Right lobe of liver (tissue), 6 donors: ENCODE measurements around the gene CIBAR2. TPM values are rescaled to one million over a fixed set of nuclear protein-coding genes. Genes with fewer than 3 reads are reported as not detected.
A peak's percentile ranks its signal among the peaks of the same experiment; 100 is the strongest.

Experiments
- ATAC-seq, 4 donors: fragments of 200-7000 bp; cut with Tn5 transposase; one replicate each; pipeline ENCODE4 v1.9.1; 2020; ENCODE audit warnings: mild to moderate bottlenecking in 4 of 4, moderate library complexity in 4 of 4
- DNase-seq, 3 donors: peaks; one replicate each; pipeline ENCODE4 v3.0.0-alpha.2; 2020
- H3K27ac ChIP-seq, 3 donors: fragments of 200-600 bp; one replicate each; pipeline ENCODE4 v1.8.0; 2022
- H3K27me3 ChIP-seq, 2 donors: fragments of 200-600 bp; one replicate each; pipeline ENCODE4 v1.8.0; 2022
- H3K36me3 ChIP-seq, 4 donors: fragments of 200-600 bp; sonication (generic) in 1 of 4; one replicate each; pipeline versions ENCODE4 v1.5.1 to v1.8.0; 2017 to 2022; ENCODE audit warnings: control low read depth in 1 of 4
- H3K4me1 ChIP-seq, 4 donors: fragments of 200-600 bp; sonication (generic) in 1 of 4; one replicate each; pipeline versions ENCODE4 v1.5.1 to v1.8.0; 2017 to 2022; ENCODE audit warnings: control low read depth in 1 of 4
- H3K4me3 ChIP-seq, 3 donors: fragments of 200-600 bp; one replicate each; pipeline ENCODE4 v1.8.0; 2022
- H3K9me3 ChIP-seq, 4 donors: fragments of 200-600 bp; sonication (generic) in 1 of 4; one replicate each; pipeline versions ENCODE4 v1.5.1 to v1.8.0; 2017 to 2022; ENCODE audit warnings: control low read depth in 1 of 4
- POLR2A ChIP-seq: fragments of 450-650 bp; IDR thresholded peaks from one replicate; pipeline ENCODE4 v1.6.1; 2017; ENCODE audit warnings: antibody characterized with exemption, mild to moderate bottlenecking
- WGBS: methylation state at CpG from one replicate; pipeline ENCODE4 v1.1.6; 2018; ENCODE audit warnings: low coverage, low lambda C conversion rate; ENCODE audit not compliant: insufficient coverage; ENCODE audit errors: missing lambda C conversion rate; 5-methylcytosine and 5-hydroxymethylcytosine counted together
- intact Hi-C, 2 donors: fragments of 100-400 bp; cut with DNase I; formaldehyde crosslinking; loops; one replicate each; pipeline versions ENCODE4 v1.11.2 to v1.14.1; 2022
- total RNA-seq, 6 experiments: library from RNA; depleted of rRNA in 2 of 6; stranded (reverse); fragments of >200 nt in 2 of 6; fragmentation: NEBNext Ultra II Directional in 3 of 6; extraction: Animal tissue kit (Norgen Biotek cat#: 25700) in 3 of 6; gene quantifications; one replicate each; pipeline versions ENCODE4 v1.1.0 to v1.2.4, GENCODE V29; 2016 to 2023
- TF ChIP-seq, protein P1 (sequence below), 4 donors: fragments of 200-600 bp in 3 of 4; fragments of 450-650 bp in 1 of 4; IDR thresholded peaks; one replicate each; pipeline versions ENCODE4 v1.5.1 to v1.8.0; 2016 to 2022; ENCODE audit warnings: antibody characterized with exemption in 4 of 4, mild to moderate bottlenecking in 2 of 4
- donor health status: DM: no; HTN: yes; CAD: no.
- donor health status: DM: no; HTN: no; CAD: no.
- donor health status: DM: no; HTN: no; CAD: no.
- donor health status: DM: no; HTN: yes; CAD: no.
- donor health status: DM: no; HTN: yes; CAD: no.

CIBAR2 gene
- total RNA-seq, 6 experiments from 2014 or later = not detected

DNA sequence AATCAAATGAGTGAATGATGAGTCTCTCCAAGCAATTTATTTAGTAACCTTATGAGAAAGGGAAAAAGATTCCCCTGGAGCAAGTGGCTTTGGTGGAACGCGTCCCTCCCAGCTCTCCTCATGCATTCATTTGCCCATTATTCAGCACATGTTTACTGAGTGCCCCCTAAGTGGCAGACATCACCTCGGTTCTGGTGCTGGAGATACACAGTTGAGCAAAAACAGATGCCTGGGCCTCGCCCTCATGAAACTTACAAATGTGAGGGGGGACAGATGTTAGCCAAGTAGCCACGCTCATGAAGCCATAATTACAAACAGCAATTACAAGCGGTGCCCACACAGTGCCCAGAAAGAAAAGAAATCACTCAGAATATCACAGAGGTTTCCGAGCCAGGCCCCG, 45.1 kb upstream of the CIBAR2 start:
- TF ChIP-seq POLR2A = no peak
- TF ChIP-seq, protein P1, sequence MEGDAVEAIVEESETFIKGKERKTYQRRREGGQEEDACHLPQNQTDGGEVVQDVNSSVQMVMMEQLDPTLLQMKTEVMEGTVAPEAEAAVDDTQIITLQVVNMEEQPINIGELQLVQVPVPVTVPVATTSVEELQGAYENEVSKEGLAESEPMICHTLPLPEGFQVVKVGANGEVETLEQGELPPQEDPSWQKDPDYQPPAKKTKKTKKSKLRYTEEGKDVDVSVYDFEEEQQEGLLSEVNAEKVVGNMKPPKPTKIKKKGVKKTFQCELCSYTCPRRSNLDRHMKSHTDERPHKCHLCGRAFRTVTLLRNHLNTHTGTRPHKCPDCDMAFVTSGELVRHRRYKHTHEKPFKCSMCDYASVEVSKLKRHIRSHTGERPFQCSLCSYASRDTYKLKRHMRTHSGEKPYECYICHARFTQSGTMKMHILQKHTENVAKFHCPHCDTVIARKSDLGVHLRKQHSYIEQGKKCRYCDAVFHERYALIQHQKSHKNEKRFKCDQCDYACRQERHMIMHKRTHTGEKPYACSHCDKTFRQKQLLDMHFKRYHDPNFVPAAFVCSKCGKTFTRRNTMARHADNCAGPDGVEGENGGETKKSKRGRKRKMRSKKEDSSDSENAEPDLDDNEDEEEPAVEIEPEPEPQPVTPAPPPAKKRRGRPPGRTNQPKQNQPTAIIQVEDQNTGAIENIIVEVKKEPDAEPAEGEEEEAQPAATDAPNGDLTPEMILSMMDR (IDR thresholded peaks at IDR 0.05) = no peak
- H3K27me3 ChIP-seq = no peaks in the 10 kb centered on the region
- ATAC-seq = no peak
- no peaks in the 10 kb centered on the region for H3K9me3 ChIP-seq
- H3K36me3 ChIP-seq = no peaks in the 10 kb centered on the region
- H3K27ac ChIP-seq = peak overlapping the region in 1 of 3 donors; percentile 43
- 75% methylated on average over 6 of the region's 8 CpGs for WGBS
- H3K4me3 ChIP-seq = peak overlapping the region in 1 of 3 donors; percentile 10
- intact Hi-C loops = no loop called here
- peaks cover 0 to 25% (median 10%) of the 10 kb centered on the region in 4 donors for H3K4me1 ChIP-seq
- DNase-seq = no peak

DNA sequence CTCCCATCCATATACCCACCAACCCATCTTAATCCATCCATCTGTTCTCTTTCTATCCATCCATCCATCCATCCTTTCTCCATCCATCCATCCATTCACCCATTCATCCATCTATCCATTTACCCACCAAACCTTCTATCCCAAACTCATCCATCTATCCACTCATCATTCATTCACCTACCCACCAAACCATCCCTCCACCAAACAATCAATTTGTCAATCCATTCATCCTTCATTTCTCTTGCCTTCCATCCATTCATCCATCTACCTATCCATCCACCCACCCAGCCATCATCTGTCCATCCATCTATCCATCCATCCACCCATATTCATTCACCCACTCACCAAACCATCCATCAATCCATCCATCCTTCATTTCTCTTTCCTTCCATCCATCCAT, 44.6 kb upstream of the CIBAR2 start:
- DNase-seq (no peak), ATAC-seq (no peak)
- Histone ChIP-seq H3K4me1 (peaks cover 0 to 25% (median 12%) of the 10 kb centered on the region in 4 donors), H3K27me3 (no peaks in the 10 kb centered on the region), H3K36me3 (no peaks in the 10 kb centered on the region), H3K4me3 (no peak overlapping the region), H3K27ac (no peak overlapping the region), H3K9me3 (no peaks in the 10 kb centered on the region)
- intact Hi-C loops = no loop called here
- TF ChIP-seq POLR2A = no peak
- TF ChIP-seq, protein P1 (IDR thresholded peaks at IDR 0.05) = no peak

DNA sequence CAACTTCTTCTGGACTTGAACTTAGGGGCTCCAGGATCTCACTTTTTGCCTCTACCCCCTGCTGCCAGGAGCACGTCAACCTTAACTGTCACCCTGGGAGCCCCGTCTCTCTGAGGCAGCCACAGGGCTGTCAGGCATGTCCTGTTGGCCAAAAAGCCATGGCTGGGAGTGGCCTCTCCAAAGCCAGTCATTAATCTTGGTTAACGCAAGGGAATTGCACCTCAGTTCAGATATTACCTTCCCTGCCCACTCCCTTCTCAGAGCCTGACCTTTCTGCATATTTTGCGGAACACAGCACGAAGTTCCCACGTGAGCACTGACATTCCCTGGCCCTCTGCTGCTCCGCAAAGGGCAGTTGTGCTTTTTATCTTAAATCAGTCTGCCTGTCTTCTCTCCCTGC, 44.2 kb upstream of the CIBAR2 start:
- H3K4me3 ChIP-seq = no peak overlapping the region
- H3K36me3 ChIP-seq = no peaks in the 10 kb centered on the region
- no peak for DNase-seq
- H3K27me3 ChIP-seq = no peaks in the 10 kb centered on the region
- no peak for TF ChIP-seq POLR2A
- TF ChIP-seq, protein P1 (IDR thresholded peaks at IDR 0.05) = no peak
- peaks cover 0 to 28% (median 14%) of the 10 kb centered on the region in 4 donors for H3K4me1 ChIP-seq
- intact Hi-C loops = no loop called here
- 95% methylated on average over 5 of the region's 7 CpGs for WGBS
- H3K27ac ChIP-seq = no peak overlapping the region
- no peaks in the 10 kb centered on the region for H3K9me3 ChIP-seq
- no peak for ATAC-seq

DNA sequence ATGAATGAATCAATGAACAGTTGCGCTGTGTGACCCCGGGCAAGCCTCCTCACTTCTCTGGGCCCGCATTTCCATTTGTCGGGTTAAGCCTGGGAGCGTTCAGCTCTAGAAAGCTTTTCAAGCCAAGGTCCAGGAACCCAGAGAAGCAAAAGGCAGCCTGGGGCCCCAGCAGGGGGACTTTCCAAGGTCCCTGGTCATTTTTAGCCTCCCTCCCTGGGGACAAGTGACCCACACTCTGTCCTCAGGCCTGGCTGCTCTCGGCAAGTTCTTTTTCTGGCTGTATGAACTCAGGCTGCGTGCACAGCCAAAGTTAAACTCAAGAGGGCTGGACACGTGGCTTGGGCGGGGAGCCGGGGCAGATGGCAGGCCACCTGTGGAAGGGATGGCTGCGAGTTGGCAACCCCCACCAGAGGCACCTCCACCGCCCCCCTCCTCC, 41.4 kb upstream of the CIBAR2 start:
- 96% methylated on average over 5 of the region's 12 CpGs for WGBS

More for the DNA sequence above, 41.4 kb upstream of the CIBAR2 start:
- TF ChIP-seq, protein P1 (IDR thresholded peaks at IDR 0.05) = no peak
- TF ChIP-seq POLR2A = no peak
- peaks cover 0 to 26% (median 10%) of the 10 kb centered on the region in 4 donors for H3K4me1 ChIP-seq
- H3K27me3 ChIP-seq = no peaks in the 10 kb centered on the region
- H3K4me3 ChIP-seq = no peak overlapping the region
- H3K27ac ChIP-seq = no peak overlapping the region
- intact Hi-C loops = no loop called here
- no peaks in the 10 kb centered on the region for H3K9me3 ChIP-seq
- ATAC-seq (no peak), DNase-seq (no peak)
- no peaks in the 10 kb centered on the region for H3K36me3 ChIP-seq
